ENCODE data around the gene NOL4L.
A peak's percentile ranks its signal among the peaks of the same experiment; 100 is the strongest.
"Not testable (repeated sequence)": the region's sequence is repeated elsewhere in the genome, so short reads cannot be mapped to it uniquely, and the experiment has no call there.

NOL4L gene

DNA sequence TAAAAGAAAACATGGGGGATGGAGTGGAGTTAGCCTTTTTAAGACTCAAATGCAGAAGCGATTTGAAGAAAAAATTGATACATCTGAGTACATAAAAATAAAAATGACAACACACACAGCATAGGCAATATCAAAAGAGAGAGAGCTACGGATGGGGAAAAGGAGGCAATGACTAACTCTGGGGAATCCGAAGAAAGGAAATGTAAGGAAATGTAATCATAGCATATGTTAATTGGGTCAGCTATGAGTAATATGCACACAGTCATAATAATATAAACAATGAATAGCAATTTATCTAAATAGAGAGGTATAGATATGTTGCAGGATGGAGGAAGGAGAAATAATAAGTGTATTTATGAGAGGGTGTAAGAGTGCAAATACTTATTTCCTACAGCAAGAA is 83.4 kb downstream of the NOL4L start:
- DNase-seq, result no peak

DNA sequence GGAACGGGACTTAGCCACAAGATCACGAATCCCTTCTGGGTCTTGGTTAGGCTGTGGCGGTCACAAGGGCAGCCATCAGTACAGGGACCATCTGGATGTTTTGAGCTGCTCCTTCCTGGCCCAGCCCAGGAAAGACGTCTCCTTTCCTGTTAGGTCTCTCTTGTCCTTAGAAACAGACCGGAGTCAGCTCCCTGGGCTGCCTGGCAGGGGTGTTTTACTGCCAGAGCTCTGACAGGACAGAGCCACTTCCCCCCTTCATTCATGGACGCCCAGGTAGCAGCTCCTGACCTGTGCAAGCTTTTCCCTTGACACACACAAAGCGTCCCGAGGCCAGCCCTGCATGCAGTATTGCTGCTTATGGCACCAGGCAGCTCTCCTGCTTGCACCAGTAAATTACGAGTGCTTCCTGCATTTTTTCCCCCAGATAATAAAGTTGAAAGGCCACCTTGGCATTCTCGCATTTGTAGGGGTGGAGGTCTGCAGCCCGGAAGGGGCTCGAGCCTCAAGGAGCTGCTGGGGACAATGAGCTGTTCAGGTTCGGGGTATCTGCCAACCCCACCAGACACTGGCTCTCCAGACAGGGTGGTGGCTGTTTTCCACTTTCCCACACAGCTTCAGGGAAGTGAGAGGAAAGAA is 87.4 kb downstream of the NOL4L start:
- DNase-seq, result no peak

DNA sequence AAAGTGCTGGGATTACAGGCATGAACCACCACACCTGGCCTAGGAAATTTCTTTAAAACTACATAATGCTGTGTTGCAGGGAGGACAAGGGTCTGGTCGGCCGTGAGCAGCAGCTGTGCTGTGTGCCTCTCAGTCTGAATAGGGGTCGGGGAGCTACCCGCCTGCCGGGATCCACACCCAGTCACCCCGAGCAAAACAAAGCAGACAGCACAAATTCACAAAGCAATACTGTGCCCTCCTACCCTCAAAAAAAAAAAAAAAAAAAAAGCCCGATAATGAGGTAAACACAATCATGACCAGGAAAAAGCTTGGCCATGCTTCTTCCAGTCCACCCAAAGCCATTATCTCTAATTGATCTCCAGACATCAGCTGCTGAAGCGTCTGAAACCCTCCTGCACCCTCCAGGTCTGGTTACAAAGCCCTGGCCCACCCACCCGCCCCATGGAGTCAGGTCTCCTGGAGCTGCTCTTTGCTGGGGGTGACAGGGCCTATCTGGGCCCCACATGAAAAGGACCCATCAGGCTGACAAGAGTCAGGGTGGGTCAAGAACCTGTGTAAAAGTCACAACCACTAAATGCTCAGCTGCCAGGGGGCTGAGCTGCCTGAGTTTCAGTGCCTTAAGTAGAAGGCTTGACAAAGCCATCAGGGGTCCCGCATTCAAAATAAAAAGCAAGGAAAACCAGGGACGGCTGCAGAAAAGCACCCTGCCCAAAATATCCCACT is 88.2 kb downstream of the NOL4L start:
- no peak for DNase-seq

DNA sequence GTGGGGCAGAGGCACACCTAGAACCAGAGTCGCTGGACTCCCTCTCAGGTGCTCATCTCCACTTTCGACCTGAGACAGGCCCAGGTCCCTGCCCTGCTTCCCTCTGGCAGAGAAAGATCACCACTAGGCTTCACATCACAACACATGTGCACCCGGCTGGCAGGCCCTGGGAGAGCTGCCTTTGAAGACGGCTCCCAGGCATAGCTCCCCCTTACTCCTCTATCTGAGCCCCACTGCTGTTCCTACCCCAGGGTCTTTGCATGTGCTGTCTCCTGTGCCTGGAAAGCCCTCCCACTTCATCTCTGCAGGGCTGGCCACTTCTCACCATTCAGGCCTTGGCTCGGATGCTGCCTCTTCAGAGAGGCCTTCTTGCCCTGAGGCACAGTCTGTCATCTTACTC is 89.2 kb downstream of the NOL4L start:
- DNase-seq, result no peak

DNA sequence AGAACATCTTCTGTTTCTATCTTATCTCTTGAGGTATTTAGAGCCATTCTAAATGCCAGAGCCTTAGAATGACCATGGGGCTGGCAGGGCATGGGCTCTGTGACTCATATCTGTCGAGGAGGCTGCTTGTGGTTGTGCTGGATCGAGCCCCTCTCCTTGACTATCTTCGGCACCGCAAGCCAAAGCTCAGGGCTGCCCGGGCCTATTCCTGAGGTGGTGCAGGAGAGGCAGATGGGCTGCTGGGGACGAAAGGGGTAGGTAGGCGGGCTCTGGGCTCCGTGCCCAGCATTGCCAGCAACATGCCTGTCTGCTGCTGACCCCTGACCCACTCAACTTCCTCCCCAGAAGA is 89.9 kb downstream of the NOL4L start:
- no peak for DNase-seq

DNA sequence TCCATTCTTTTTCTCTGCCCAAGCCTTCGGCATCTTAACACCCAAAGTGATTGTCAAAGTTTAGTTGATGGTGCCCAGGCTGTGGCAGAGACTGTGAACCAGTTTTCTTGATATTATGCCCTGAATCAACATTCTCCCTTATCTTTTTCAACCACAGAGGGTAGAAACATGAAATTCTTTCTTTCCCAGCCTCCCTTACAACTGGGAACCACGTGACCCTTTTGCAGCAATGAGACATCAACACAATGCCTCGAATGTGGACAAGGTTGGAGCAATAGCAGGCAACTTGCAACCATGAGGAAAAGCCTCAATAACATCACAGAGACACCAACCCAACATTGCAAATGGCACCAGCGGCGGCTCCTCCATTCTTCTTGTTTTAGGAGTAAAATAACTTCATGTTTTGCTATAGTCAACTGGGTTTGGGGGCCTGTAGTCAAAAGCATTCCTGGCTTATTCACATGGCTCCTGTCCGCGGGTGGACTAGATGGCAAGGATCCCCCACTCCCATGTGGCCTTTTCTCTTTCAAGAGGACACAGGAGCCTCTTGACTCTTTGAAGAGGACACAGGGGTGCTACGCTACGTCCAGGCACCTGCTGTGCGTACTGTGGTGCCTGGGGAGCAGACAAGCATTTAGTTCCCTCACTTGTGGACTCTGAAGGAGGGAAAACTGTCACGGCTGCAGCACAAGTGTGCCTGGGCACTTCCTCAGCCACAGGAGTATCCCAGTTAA is 90.5 kb downstream of the NOL4L start:
- DNase-seq, result no peak

DNA sequence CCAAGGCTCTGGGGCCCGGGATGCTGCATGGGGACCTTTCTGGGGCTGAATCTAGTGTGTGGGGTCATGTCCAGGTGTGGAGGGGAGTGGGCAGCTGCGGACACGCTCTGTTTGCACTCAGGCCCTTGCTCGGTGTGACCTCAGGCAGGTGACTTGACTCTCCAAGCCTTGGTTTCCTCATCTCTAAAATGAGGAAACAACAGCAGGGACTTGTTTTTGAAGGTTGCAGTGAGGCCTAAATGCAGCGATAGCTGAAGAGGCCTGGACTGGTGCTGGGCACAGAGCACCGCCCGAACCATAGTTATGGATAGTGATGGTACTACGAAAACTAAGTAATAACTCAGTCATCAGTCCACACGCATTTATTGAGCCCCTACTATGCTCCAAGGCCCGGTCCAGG is 91.8 kb downstream of the NOL4L start:
- no peak for DNase-seq

DNA sequence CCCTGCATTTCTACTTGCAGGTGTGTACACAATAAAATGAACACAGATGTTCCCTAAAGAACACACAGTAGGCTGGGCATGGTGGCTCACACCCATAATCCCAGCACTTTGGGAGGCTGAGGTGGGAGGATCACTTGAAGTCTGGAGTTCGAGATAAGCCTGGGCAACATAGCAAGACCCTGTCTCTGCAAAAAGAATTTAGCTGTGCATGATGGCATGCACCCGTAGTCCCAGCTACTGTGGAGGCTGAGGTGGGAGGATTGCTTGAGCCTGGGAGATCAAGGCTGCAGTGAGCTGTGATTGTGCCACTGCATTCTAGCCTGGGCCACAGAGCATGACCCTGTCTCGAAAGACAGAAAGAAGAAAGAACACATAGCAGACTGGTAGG is 93.4 kb downstream of the NOL4L start:
- not testable (repeated sequence) for DNase-seq

DNA sequence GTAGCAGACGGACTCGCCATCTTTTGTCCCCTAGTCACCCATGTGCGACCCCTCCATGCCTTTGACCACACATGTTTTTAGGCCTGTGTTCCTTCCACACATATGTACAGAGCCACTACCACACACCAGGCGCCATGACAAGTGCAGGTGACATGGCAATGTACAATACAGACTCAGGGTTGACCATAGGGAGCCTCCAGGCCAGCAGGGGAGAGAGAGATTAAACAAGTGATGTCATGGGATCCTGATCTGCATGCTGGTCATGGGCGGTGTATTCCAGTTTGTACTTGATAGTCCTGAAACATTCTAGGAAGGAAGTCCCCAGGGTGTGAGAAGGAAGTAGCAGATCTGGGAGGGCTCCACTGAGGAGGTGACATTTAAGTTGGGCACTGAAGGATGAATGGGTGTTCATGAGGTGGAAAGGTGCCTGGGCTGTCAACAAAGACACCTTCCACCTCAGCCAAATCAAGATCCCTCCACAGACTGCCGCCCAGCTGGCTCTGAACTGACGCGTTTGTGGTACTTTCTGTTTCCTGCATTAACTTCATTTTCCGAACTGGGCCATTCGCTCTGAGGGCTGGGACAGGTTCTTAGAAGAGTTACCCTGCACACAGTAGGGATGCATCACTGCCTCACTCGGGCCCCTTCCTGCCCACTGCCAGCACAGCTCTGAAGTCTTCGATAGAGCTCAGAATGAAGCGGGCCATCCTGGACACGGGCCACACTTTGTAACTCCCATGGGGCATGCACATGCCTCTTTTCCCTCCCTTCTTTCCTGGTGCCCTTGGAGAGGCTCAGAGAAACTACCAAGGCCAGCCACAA is 94.0 kb downstream of the NOL4L start:
- no peak for DNase-seq

DNA sequence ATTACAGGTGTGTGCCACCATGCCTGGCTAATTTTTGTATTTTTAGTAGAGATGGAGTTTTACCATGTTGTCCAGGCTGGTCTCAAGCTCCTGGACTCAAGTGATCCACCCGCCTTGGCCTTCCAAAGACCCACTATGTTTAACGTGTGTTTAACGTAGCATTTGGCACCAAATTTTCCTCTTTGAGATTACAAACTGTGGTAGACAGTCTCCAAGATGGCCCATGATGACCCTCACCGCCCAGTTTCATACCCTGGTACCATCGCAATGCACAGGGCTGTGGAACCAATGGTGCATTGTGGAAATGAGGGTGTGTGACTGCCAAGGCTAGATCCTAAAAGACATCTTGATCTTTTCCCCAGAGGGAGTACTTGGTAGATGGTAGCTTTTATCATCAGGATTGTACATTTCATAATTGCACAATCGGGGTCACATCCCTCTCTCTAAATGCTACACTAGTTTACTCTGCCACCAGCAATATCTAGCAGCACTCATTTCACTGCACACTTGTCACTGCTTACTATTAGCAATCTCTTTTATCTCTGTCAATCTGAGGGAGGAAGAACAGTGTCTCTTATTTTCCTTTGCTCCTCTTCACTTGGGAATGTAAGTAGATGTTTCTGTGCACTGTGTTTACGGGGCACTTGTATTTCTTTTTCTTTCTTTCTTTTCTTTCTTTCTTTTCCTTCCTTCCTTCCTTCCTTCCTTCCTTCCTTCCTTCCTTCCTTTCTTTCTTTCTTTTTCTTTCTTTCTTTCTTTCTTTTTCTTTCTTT is 96.9 kb downstream of the NOL4L start:
- no peak for DNase-seq

DNA sequence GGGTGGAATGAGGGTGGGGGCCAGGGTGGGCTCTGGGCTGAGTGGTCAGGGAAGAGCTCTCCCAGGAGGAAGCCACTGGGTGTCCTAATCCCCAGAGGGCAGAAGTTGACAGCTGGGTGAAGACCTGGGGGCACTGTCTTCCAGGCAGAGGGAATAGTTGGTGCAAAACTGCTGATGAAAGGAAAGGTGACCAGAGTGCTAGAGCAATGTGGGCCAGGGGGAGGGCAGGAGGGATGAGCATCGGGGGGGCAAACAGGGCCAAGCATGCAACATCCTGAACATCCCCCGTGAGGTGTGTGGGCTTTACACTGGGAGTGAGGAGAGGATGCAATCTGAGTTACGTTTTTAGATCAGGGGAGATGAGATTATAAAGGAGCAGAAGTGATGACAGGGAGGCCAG is 97.8 kb downstream of the NOL4L start:
- DNase-seq, result no peak

DNA sequence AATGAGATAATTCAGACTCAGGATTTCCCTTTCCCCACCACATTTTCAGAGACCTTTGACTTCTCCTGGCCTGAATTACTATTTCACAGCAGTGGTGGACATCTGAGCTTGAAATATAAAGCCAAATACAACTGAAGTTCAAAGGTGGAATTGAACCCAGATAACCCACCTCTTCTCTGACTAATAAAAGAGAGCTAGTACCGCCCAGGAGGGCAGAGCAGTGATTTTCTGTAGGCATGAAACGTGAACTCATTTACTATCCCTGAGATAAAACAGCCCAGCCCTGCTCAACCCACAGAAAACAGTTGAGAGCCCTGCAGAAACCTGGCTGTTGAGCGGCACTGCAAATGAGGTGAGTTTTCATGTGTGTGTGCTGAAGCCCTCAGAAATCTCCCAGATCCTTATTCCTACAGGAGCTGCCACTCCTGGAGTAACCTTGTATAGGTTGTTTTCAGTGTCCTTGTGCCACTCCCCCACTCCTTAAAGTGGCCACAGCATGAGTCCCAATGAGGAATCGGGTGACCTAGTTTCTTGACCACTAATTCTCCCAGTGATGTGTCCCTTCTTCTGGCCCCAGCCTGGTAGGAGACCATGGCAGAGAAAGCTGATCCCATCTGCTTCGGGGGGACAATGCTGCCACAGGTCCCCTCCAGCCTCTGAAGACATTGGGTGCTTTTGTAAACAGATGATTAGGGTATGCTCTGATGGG is 99.2 kb downstream of the NOL4L start:
- no peak for DNase-seq

DNA sequence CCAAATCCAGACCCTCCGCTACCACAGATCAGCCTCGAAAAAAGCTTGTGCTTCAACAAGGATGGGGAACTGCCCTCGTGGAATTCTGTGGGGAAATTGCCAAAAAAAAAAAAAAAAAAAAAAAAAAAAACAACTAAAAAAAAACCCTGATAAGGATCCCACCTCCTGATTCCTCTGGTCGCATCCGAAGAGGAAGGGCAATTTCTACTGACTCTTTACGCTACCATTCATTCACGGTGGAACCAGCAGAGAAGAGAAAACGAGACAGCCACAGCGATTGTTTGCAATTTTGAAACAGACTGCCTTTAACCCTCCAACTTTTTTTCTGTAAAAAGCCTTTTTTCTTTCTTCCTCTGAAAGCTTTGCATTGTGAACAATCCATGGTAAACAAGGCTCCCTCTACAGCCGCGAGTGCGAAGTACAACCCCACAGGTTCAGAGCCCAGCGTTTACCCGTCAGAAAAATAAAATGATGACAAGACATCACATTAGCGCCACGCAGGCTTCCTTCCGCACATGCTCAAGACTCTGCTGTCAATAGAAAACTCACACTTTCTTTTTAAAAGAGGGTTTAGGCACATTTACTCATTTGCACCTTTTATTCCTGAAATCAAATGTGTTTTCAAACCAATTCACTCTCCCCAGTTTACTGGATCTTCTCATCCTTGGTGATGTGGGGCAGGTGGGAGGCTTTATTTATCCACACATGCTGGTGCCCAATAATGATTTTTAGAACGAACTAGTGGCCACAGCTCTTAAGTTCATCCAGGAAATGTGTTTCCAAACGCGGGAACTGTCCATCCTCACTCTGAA is 100.0 kb downstream of the NOL4L start:
- peak; percentile 47 for DNase-seq

DNA sequence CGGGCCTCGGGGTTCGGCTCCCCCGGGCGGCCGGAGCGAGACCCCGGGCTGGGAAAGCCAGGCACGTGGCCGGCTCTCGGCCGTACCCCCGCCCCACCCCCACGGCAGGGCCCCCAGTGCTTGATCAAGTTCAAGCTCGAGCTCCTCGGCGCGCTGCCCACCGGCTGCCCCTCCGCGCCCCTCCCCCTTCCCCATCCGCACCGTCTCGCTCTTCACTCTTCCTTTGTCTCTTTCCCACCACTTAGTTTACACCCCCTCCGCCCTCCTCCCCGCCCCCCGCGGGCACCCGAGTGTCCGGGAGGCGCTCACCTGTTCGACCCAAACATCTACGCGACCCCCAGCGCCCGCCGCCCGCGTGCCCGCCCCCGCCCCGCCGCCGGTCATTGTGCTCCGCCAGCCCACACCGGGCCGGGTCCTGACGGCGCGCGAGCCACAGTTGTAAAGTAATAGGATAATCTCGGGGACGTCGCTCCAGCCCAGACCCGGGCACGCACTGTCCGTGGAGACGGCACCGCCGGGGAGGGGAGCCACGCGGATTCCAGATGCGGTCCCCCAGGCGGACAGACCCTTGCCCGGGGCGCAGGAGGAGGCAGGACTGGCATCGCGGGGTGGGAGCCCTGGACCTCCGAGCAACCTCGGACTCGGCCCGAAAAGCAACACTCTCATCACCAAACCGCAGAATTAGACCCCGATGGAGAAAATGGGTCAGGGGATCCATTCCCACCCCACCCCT is 100.7 kb downstream of the NOL4L start:
- DNase-seq, result no peak

DNA sequence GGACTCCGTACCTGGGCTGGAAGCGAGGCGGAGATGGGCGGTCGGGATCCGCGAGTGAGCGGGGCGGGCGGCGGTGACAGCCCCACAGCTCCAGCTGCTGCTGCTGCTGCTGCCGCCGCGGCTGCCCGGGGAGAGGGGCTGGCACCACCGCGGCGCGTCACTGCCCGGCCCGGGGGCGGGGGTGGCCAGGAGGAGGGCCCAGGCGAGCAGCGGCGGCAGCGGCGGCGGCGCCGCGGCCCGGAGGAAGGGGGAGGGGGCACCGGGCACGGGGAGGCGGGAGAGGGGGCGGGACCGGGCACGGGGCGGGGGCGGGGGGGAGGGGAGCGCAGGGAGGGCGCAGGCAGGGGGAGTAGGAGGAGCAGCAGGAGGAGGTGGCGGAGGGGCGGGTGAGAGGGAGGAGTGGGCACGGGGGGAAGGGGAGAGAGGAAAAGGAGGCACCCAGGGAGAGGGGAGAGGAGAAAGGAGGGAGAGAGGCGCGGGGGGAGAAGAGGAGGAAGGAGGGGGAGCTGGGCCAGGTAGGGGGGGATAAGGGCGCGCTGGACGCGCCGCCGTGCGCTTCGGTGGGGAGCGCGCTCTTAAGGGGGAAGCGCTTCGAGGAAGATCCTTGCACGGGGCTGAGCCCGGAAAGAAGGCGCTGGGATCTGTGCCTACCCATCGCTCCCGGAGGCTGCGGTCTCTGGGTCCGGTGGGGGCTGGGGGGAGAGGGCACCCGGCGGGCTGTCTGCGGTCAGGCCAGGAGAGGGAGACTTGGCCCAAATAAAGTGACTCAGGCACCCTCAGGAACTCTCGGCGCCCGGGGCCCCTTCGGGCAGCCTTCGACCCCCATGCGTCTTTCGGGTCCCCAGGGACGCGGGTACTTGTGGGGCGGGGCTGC is 101.5 kb downstream of the NOL4L start:
- peak; percentile 18 for DNase-seq

DNA sequence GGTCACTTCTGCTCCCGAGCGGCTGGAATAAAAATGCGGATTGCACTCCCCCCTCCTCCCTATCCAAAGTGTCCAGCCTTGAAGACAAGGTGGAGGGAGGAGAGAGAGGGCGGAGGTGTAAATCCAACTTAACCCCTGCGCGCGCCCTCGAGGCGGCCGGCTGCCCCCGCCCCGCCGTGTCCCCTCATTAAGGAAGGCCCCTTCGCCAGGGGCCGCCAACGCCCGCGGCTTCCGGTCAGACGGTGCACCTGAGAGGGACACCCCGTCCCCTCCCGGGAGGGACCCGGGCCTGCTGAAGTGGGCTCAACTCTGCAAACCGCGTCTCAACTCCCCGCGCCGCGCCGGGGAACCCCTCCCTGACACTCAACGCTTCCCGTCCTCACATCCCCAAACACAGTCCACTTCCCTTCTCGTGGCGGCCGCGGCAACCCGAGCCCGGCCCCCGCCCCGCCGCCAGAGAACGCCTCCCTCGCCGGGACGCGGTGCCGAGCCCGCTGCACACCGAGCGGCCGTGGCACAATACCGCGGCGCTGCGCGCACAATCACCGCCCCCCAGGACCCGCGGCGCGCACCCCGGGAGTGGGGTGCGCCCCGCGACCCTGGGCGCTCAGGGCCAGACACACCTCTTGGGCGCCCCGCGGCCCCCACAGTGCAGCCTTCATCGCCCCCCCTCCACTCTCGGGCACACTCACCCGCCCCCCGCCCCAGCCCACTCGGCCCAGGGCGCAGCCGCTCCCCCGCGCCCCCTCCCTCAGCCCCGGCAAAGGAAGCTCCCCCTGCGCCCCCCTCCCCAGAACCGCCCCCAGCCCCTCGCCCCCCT is 102.5 kb downstream of the NOL4L start:
- no peak for DNase-seq

DNA sequence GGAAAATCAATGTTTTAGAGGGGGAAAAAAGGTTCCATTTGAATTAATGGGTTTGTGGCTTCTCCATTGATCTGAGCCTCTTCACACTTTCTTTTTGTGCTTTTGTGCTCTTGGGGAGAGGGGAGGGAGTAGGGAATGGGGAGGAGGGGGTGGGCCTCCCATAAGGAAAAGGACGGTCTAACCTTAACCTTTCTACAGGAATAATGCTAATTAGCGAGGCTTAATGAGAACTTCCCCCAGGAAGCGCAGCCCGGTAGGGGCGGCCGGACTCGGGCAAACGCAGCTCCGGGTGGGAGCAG is 103.0 kb downstream of the NOL4L start:
- DNase-seq, result no peak

DNA sequence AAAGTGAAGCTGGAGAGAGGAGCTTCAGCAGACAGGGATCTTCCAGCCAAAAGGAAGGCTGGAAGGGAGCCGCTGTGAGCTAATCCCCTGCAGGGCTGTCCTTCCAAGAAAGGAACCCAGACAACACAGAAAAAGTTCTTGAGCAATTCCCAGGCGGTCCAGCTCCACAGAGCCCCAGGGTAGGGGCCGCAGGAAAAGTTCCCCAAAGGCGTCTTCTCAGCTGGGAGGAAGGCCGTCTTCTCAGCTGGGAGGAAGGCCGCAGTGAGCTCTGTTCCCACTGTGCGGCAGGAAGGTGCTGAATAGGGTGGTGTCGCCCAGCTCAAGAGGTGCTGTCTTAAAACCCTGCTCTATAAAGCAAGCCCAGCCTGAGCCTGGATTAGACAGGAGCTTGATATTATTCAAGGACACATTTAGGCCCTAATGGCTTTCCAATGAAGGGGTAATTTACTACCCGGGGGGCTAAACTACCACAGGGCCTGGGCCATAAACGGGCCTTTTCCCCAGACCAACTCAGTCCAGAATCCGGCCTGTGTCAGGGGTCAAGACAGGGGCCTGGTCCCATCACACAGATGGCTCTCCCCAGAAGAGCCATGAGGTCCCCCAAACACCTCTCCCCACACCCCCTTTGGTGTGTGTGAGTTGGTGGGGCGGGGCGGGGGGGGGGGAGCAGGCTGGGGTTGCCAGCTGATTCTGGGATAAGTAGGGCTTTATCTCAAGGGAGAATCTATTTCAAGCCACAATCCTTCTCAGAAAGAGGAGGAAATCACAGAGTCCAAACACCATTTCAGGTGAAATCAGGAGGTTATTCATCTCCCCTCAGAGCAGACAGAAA is 103.6 kb downstream of the NOL4L start:
- no peak for DNase-seq
